NCI-H748 (cell line): ENCODE data around the gene ZNF654.
"Not testable (repeated sequence)": the region's sequence is repeated elsewhere in the genome, so short reads cannot be mapped to it uniquely, and the experiment has no call there.

ENCODE experiments used
- DNase-seq: peaks from one replicate; lab custom pipeline; 2025; ENCODE audit not compliant: unreplicated experiment; lab: John Stamatoyannopoulos, UW

Gene ZNF654

GRCh38 chr3:88133711-88134263 lies 74.7 kb downstream of the ZNF654 start:
- DNase-seq: no peak

GRCh38 chr3:88137836-88138235 lies 78.8 kb downstream of the ZNF654 start:
- DNase-seq: no peak

- DNase-seq: no peak
These were observed 82.5 kb downstream of the ZNF654 start for GRCh38 chr3:88141458-88142083.

DNA sequence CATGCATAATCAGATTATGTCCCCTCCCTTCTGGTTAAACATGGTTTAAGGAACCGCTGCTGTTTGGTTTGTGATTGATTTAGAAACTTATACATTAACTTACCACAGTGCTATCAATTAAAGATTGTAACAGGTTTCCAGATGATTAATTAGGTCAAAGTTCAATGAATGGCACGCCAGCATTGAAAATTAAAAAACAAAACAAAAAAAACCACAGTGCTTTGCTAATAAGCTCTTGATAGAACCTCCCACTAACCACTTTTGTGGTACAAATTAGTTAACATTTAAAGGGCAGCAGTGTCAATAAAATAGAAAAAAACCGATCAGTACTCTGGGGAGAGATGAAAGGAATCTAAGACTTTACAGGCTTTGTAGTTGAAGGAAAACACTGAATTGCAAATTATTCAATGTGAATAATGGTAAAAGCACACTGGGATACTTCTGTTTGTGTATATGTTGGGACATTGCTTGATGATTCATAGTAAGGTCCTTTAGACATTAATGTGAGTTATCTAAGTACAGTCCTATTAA lies 83.1 kb downstream of the ZNF654 start:
- no peak for DNase-seq

GRCh38 chr3:88147261-88147660 lies 88.2 kb downstream of the ZNF654 start:
- no peak for DNase-seq

GRCh38 chr3:88148651-88149050 lies 89.6 kb downstream of the ZNF654 start:
- no peak for DNase-seq

DNA sequence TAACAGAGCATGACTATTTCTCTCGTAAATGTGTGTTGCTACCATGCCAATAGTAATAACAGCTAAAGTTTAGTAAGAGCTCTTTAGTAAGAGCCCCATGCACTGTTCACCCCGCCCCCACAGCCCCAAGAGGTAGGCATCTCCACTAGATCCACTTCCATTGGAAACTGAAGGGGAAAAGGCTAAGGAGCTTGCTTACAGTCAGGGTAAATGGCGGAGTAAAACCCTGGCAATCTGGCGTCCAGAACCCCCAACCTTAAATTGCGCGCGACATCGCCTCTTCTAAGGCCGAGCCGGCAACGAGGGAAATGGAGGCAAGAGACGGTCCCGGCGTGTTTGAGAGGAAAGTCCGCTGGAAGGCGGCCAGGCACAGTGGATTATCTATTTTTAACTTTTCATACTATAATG lies 90.0 kb downstream of the ZNF654 start:
- DNase-seq: peak; percentile 70

DNA sequence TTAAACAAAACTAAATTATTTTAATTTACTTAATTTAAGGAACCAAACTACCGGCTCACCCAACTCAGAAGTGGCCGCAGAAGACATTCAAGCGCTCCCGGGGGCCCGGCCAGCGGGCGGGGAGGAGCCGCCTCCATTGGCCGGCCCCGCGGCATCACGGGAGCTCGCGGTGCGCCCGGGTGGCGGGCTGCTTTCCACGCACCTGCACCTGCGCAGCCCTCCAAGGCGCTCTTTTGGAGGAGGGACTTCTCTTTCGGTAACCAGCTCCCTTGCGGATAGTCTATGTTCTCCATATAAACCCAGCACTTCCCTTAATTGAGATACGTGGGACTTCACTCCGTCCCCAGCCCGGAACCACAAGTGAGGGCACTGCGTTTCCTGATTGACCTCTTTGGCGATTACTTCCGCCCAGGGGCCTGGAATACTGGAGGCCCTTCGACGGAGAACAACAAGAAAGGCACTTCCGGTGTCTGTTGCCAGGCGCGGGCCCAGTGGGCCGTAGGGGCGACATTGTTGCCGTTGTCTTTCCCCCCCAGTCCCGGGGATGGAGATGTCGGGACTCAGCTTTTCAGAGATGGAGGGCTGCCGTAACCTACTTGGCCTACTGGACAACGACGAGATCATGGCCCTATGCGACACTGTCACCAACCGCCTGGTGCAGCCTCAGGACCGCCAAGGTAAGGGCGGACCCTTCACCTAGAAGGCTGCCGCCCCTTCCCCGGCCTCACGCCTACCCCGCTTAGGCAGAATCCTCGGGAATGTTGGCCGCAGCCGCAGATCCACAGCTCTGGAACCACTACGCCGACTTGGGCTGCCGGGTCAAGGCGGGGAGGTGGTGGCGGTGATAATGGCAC lies 90.7 kb downstream of the ZNF654 start, which contains the start of gene C3orf38:
Gene C3orf38, plus strand, starts transcription at position 451 of the 854 bp plus-strand sequence. Its CDS starts 94 bp downstream, at position 545.
- DNase-seq: peak; percentile 93

DNA sequence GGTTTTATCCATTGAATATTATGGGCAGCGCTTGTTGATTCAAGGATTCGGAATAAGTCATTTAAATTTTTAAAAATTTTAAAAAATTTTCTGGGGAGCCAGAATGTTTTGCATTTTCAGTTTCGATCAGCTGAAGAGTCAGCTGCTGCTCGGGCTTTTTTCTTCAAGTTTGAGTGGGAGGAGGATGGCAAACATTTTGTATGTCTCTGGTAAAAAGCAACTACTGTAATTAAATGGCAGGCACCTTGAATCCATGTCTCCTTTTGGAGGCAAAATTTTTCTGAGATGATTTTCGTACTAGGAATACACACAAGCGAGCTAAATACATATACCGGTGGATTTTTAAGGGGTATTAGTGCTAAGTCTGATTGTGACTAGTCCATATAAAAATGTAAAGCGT lies 91.3 kb downstream of the ZNF654 start:
- DNase-seq: peak; percentile 36

DNA sequence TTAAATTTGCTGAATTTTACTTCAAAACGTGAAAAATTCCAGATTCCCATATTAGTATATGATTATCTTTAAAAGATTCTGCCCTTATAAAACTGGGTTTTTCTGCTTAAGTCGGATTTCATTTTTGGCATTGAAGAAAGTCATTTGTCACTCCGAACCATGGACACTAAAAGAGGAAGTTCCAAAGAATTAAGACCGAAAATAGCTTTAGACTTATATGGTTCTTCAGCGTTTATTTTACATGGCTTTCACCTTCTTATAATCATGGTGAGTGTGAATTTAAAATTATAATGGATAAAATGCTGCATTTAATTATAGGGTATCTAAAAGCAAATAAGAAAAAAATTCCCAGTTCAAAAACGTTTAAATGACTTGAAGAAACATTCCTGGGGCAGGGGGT lies 91.8 kb downstream of the ZNF654 start:
- DNase-seq: no peak

DNA sequence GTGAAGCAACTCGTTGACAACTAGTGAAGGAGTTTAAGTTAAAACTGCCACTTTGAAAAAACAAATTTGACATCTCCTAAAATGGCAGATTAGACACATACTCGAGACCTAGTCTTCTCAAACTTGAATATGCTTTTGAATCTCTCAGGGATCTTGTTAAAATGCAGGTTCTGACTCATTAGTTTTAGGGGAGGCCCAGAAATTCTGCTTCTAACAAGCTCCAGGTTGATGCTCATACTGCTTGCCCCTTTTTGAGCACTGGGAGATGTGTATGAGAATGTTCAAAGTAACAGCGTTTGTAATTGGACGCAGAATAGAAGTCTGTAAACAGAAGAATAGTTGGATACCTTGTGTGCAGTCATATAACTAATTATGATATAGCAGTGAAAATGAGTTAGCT lies 92.3 kb downstream of the ZNF654 start:
- no peak for DNase-seq

- DNase-seq: no peak
These were observed 93.8 kb downstream of the ZNF654 start for GRCh38 chr3:88152841-88153240.

- no peak for DNase-seq
These were observed 107.4 kb downstream of the ZNF654 start for GRCh38 chr3:88166419-88166971.

DNA sequence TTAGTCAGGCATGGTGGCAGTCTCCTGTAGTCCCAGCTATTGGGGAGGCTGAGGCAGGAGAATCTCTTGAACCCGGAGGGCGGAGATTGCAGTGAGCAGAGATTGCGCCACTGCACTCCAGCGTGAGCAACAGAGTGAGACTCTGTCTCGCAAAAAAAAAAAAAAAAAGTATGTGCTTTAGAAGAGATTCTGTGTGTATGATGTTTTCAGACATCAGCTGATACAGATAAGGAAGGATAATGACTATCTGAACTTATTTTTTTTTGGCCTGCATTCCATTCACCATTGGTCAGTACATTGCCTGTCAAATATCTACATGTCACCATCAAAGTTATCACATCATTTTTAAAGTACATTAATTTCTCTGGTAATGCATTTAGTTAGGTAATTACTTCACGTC lies 108.1 kb downstream of the ZNF654 start:
- DNase-seq: no peak

DNA sequence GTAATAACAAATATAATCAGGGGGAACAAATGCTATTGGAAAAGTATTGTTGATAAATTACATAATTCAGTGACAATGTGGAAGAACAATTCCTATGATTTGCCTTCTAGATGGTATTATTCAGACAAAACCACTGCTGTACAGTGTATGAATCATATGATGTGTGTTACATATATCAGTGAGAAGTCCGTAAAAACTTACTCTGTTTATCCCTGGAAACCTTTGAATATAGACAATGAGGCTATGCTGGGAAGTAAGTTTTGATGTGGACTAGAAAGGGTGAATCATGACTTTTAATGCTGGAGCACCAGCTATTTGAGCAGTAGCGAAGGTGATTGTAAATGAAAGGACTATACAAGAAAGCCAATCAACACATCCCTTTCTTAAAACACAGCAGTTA lies 108.6 kb downstream of the ZNF654 start:
- no peak for DNase-seq

- no peak for DNase-seq
These were observed 109.1 kb downstream of the ZNF654 start for GRCh38 chr3:88168171-88168570.

- peak; percentile 57 for DNase-seq
These were observed 121.4 kb downstream of the ZNF654 start for GRCh38 chr3:88180398-88180999.

DNA sequence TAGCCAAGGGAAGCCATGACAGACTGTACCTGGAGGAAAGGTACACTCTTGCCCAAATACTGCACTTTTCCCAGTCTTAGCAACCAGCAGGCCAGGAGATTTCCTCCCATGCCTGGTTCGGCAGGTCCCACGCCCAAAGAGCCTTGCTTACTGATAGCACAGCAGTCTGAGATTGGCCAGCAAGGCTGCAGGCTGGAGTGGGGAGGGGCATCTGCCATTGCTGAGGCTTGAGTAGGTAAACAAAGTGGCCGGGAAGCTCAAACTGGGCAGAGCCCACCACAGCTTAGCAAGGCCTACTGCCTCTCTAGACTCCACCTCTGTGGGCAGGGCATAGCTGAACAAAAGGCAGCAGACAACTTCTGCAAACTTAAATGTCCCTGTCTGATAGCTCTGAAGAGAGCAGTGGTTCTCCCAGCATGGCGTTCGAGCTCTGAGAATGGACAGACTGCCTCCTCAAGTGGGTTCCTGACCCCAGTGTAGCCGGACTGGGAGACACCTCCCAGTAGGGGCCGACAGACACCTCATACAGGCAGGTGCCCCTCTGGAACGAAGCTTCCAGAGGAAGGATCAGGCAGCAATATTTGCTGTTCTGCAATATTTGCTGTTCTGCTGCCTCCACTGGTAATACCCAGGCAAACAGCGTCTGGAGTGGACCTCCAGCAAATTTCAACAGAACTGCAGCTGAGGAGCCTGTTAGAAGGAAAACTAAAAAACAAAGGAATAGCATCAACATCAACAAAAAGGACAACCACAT lies 123.3 kb downstream of the ZNF654 start:
- not testable (repeated sequence) for DNase-seq

DNA sequence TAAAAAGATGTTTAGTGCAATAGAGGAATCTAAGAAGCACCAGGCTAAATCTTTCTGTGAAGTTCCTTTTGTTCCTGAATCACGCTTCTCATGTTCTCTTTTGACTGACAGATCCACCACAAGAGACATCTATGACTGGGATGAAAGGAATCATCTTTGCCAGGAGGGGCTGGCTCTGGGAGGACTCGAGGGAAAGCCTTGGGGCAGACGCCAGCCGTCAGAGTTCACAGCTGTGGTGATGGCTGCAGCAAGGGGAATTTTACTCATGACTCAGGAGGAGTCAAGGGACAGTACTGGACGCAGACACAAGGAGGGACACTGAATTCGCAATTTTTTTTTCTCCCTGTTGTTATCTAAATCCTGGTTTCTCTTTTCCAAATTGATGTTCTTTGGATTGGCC lies 129.4 kb downstream of the ZNF654 start:
- no peak for DNase-seq

DNA sequence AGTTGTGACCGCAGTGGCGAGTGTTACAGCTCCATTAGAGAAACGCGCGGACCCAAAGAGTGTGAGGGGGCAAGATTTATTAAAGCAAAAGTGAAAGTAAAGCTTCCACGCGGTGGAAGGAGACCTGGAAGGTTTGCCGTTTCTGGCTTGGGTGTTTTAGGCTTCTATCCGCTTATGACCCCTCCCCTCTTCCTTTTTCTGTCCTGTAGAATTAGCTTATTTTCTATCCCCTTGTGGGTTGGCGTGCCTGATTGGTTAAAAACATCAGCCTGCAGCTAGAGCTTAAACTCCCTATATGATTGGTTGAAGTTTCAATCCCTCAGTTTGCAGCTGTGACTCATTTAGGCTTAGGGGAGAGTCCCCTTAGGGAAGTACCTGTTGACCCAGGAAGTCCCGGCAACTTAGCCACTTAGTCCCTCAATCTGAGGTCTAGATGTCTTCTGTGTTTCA lies 130.3 kb downstream of the ZNF654 start:
- DNase-seq: peak; percentile 34
